ENCODE data around the gene LSM11. TPM values are rescaled to one million over a fixed set of nuclear protein-coding genes. Genes with fewer than 3 reads are reported as not detected.
A peak's percentile ranks its signal among the peaks of the same experiment; 100 is the strongest.

Gene LSM11
- total RNA-seq, 1 experiment from 2014 or later: 1.6 TPM

DNA sequence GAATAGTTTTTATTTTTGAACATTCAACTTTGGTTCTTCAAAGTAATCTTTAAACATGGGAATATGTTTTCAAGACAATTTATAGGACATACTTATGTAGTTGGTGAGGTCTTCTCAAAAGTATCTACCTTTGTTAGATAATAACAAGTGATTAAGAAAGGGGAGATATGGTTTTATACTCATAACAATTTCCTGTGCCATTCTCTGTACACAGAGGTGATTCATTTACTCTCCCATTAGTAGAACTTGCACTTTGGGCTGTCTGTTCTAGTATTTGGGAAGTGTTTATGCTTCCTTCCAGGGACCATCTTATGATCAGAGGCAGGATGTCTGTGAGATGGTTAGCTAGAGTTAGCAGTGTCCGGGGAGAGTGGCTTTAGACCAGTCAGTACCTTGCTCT is 15.2 kb downstream of the LSM11 start:
- ChIA-PET POLR2A (no interaction called here), CTCF (no interaction called here)
- H3K27me3 ChIP-seq (ENCODE audit: control insufficient read depth, insufficient read depth, low read length): no peaks in the 10 kb centered on the region
- H3K4me1 ChIP-seq (ENCODE audit: control insufficient read depth, insufficient read depth, low read length): no peaks in the 10 kb centered on the region; the same call in 1 of the 2 replicates
- no peak overlapping the region for H3K27ac ChIP-seq (ENCODE audit: low read length)
- H3K36me3 ChIP-seq (ENCODE audit: control insufficient read depth, insufficient read depth, low read length): no peaks in the 10 kb centered on the region
- H3K9me3 ChIP-seq (ENCODE audit: control insufficient read depth, insufficient read depth, low read depth, low read length): no peaks in the 10 kb centered on the region
- no peak overlapping the region for H3K4me3 ChIP-seq (ENCODE audit: low read depth in 2 of 2, low read length in 2 of 2)
- BruUV-seq (replicated peaks): no TSS peak
- intact Hi-C loops (cut with micrococcal nuclease; ENCODE audit: unreplicated experiment) (no loop called here), in situ Hi-C loops (cut with HindIII; ENCODE audit: low pct_unique_long_range_greater_than_20kb, low sequenced_read_pairs) (no loop called here)
- DNase-seq (ENCODE audit: low read depth, low spot score) (no peak), ATAC-seq (no peak)
- TF ChIP-seq, protein P1, sequence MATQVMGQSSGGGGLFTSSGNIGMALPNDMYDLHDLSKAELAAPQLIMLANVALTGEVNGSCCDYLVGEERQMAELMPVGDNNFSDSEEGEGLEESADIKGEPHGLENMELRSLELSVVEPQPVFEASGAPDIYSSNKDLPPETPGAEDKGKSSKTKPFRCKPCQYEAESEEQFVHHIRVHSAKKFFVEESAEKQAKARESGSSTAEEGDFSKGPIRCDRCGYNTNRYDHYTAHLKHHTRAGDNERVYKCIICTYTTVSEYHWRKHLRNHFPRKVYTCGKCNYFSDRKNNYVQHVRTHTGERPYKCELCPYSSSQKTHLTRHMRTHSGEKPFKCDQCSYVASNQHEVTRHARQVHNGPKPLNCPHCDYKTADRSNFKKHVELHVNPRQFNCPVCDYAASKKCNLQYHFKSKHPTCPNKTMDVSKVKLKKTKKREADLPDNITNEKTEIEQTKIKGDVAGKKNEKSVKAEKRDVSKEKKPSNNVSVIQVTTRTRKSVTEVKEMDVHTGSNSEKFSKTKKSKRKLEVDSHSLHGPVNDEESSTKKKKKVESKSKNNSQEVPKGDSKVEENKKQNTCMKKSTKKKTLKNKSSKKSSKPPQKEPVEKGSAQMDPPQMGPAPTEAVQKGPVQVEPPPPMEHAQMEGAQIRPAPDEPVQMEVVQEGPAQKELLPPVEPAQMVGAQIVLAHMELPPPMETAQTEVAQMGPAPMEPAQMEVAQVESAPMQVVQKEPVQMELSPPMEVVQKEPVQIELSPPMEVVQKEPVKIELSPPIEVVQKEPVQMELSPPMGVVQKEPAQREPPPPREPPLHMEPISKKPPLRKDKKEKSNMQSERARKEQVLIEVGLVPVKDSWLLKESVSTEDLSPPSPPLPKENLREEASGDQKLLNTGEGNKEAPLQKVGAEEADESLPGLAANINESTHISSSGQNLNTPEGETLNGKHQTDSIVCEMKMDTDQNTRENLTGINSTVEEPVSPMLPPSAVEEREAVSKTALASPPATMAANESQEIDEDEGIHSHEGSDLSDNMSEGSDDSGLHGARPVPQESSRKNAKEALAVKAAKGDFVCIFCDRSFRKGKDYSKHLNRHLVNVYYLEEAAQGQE (IDR thresholded peaks at IDR 0.05; ENCODE audit: insufficient read depth in 1 of 2, low read depth in 2 of 2, low read length in 1 of 2): no peak
- TF ChIP-seq, protein P2, sequence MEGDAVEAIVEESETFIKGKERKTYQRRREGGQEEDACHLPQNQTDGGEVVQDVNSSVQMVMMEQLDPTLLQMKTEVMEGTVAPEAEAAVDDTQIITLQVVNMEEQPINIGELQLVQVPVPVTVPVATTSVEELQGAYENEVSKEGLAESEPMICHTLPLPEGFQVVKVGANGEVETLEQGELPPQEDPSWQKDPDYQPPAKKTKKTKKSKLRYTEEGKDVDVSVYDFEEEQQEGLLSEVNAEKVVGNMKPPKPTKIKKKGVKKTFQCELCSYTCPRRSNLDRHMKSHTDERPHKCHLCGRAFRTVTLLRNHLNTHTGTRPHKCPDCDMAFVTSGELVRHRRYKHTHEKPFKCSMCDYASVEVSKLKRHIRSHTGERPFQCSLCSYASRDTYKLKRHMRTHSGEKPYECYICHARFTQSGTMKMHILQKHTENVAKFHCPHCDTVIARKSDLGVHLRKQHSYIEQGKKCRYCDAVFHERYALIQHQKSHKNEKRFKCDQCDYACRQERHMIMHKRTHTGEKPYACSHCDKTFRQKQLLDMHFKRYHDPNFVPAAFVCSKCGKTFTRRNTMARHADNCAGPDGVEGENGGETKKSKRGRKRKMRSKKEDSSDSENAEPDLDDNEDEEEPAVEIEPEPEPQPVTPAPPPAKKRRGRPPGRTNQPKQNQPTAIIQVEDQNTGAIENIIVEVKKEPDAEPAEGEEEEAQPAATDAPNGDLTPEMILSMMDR (IDR thresholded peaks at IDR 0.05): no peak
- TF ChIP-seq SIN3A (IDR thresholded peaks at IDR 0.05; ENCODE audit: borderline replicate concordance, insufficient read depth, low read depth, low read length) (no peak), POLR2AphosphoS5 (IDR thresholded peaks at IDR 0.05; ENCODE audit: low read depth, low read length) (no peak), TCF7L2 (IDR thresholded peaks at IDR 0.05; ENCODE audit: low read depth, low read length) (no peak)

DNA sequence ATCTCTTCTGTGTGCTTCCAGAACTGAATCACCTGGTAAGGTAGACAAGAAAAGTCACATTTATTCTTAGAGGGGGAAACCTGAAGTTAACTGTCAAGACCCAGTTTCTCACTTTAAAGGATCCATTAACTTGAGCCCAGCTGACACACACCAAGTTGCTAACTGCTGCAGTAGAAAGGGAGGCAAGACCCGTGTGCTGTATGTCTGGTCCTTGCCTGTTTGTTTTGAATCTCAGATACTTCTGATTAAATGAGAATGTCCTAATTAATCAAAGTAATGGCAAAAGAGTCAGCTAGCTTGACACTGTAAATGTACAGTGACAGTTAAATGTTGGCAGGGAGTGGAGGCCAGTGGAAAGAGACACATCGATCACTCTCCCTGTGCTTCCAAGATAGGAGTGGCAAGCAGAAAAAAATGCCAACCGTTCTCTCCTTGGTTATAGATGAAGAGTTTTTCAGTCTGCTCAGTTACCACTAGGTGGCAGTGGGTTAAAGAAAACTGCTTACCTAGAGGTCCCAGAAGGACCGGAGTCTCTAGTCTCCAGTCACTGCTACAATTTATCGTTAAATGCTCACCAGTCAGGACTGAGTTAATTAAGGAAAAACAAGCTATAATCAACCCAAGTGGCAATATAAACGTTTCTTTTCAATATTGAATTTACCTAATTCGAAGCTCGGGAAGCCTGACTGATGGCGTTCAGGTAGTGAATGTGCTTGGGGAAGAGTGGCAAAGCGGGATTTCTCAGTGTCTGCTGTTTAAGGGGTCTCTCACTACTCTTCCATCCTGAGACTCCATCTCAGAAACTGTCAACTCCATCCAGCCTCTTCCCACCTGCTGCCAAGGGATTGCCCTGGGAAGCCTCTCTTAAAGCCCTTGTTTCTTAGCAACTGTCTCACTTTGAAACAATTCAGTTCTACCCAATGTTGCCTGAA is 18.4 kb downstream of the LSM11 start:
- H3K4me1 ChIP-seq (ENCODE audit: control insufficient read depth, insufficient read depth, low read length): no peaks in the 10 kb centered on the region; the same call in 1 of the 2 replicates
- in situ Hi-C loops (cut with HindIII; ENCODE audit: low pct_unique_long_range_greater_than_20kb, low sequenced_read_pairs): no loop called here
- TF ChIP-seq, protein P1 (IDR thresholded peaks at IDR 0.05; ENCODE audit: insufficient read depth in 1 of 2, low read depth in 2 of 2, low read length in 1 of 2): no peak
- no peak for TF ChIP-seq TCF7L2 (IDR thresholded peaks at IDR 0.05; ENCODE audit: low read depth, low read length)
- TF ChIP-seq, protein P2 (IDR thresholded peaks at IDR 0.05): peak; percentile 87
- H3K27ac ChIP-seq (ENCODE audit: low read length): no peak overlapping the region
- H3K27me3 ChIP-seq (ENCODE audit: control insufficient read depth, insufficient read depth, low read length): no peaks in the 10 kb centered on the region
- H3K9me3 ChIP-seq (ENCODE audit: control insufficient read depth, insufficient read depth, low read depth, low read length): no peaks in the 10 kb centered on the region
- ChIA-PET POLR2A (no interaction called here), CTCF (interaction anchor here (0.9 kb wide), 1 partner anchor 51 kb away, joined by 3 read pairs; no protein-coding TSS in a partner anchor)
- intact Hi-C loops (cut with micrococcal nuclease; ENCODE audit: unreplicated experiment): loop anchor here (10.0 kb wide), 1 partner anchor 233 kb away; no protein-coding TSS in a partner anchor
- DNase-seq (ENCODE audit: low read depth, low spot score) (peak; percentile 35), ATAC-seq (peak; percentile 97)
- H3K4me3 ChIP-seq (ENCODE audit: low read depth in 2 of 2, low read length in 2 of 2): no peak overlapping the region
- H3K36me3 ChIP-seq (ENCODE audit: control insufficient read depth, insufficient read depth, low read length): no peaks in the 10 kb centered on the region
- no TSS peak for BruUV-seq (replicated peaks)

All from Panc1 (cell line).